GM18511 (cell line): ENCODE data around the gene PRR36.
"Not testable (repeated sequence)": the region's sequence is repeated elsewhere in the genome, so short reads cannot be mapped to it uniquely, and the experiment has no call there.

Source experiments
- ATAC-seq: cut with Tn5 transposase; IDR thresholded peaks from one replicate; pipeline ENCODE4 v1.9.1; 2021; ENCODE audit warnings: mild to moderate bottlenecking, moderate library complexity; ENCODE audit not compliant: unreplicated experiment

Gene PRR36

DNA sequence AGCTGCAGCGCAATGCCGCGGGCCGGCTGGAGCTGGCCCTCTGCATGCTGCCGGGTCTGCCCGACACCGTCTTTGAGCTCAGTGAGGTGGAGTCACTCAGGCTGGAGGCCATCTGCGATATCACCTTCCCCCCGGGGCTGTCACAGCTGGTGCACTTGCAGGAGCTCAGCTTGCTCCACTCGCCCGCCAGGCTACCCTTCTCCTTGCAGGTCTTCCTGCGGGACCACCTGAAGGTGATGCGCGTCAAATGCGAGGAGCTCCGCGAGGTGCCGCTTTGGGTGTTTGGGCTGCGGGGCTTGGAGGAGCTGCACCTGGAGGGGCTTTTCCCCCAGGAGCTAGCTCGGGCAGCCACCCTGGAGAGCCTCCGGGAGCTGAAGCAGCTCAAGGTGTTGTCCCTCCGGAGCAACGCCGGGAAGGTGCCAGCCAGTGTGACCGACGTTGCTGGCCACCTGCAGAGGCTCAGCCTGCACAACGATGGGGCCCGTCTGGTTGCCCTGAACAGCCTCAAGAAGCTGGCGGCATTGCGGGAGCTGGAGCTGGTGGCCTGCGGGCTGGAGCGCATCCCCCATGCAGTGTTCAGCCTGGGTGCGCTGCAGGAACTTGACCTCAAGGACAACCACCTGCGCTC is 25.7 kb upstream of the PRR36 start:
- no peak for ATAC-seq

DNA sequence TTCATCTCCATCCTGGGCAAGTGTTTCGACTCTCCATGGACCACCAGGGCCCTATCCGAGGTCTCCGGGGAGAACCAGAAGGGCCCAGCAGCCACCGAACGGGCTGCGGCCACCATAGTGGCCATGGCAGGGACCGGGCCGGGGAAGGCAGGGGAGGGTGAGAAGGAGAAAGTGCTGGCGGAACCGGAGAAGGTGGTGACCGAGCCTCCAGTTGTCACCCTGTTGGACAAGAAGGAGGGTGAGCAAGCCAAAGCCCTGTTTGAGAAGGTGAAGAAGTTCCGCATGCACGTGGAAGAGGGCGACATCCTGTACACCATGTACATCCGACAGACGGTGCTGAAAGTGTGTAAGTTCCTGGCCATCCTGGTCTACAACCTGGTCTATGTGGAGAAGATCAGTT is 24.8 kb upstream of the PRR36 start:
- no peak for ATAC-seq

DNA sequence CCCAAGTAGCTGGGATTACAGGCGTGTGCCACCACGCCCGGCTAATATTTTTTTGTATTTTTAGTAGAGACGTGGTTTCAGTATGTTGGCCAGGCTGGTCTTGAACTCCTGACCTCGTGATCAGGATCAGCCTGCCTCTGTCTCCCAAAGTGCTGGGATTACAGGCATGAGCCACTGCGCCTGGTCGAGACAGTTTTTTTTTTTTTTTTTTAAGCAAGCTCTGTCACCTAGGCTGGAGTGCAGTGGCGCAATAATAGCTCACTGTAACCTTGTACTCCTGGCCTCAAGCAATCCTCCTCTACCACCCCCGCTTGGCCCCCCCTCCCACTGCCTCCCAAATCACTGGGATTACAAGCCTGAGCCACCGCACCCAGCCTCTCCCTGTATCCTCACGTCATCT is 23.1 kb upstream of the PRR36 start:
- ATAC-seq = no peak

DNA sequence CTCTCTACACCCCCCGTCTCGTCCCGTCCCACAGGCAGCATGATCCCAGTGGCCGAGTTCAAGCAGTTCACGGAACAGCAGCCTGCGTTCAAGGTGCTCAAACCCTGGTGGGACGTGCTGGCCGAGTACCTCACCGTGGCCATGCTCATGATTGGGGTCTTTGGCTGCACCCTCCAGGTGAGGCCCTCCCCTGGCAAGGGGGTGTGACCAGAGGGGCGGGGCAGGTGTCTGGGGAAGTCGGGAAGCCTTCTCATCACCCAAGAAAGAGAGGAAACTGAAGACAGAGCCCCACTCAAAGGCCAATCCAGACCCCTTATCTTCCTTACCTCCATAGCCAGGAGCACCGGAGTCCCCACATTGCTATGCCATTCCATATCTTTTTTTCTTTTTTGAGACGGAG is 21.4 kb upstream of the PRR36 start:
- no peak for ATAC-seq

DNA sequence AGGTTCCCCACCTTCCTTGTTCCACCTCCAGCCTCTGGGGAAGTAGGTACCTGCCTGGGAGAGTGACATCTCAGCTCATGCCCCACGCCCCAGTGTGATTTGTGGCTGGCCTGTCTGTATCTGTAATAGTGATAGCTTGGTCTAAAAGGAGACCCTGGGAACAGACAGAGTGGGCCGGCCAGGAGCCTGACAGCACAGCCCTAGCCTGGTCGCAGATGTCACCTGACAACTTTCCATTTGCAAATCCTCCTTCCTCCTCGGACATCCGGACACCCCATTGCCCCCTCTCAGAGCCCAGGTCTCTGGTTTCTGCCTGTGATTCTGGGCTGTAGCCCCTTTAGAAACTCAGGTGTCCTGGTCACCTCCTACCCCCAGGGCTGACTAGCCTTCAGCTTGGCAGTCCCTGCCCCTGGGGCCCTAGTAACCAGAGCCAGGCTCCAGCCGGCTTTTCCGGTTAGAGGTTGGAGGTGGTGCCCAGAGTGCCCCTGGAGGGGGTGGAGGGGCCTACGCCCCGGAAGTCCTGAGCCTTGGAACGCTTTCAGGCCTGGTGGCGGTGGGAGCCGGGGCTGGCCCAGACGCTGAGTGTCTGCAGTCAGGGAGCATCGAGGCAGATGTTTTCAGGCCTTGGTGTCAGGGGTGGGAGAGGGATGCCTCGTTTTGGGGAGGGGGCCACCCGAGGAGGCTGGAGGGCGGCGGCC is 20.6 kb upstream of the PRR36 start:
- no peak for ATAC-seq

DNA sequence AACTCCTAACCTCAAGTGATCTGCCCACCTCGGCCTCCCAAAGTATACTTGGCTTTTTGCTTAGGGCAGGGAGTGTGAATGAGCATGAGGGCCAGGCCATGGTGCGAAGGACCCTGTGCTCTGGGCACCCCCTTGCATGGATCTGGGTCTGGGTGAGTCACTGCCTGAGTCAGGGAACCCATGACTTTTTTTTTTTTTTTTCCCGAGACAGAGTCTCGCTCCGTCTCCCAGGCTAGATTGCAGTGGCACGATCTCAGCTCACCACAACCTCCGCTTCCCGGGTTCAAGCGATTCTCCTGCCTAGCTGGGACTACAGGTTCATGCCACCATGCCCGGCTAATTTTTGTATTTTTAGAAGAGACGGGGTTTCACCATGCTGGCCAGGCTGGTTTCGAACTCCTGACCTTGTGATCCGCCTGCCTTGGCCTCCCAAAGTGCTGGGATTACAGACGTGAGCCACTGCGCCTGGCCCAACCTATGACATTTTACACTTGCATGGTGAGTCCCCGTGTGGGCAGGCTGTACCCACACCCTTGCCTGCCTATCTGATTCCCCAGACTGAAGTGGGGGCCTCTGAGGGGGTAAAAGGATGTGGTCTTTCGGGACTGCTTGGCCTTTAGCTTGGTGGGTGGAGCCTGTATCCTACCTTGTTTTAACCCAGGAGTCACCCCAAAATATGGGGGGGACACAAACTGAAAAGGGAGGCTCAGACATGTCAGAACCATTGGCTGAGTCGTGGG is 19.3 kb upstream of the PRR36 start:
- not testable (repeated sequence) for ATAC-seq

DNA sequence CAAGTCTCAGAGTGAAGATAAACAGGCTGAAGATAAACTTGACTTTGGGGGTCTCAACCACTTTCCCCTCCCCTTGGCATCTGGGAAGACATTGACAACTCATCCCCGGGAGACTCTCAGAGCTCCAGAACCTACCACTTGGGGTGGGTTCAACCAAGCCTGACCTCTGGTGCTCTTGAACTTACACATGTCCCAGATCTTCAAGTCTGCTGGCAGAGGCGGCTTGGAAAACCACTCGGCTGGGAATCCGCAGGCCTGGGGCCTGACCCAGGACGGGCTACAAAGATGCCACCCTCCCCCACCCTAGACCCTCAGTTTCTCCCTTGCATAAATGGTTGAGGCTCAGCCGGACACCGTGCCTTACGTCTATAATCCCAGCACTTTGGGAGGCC is 14.6 kb upstream of the PRR36 start:
- no peak for ATAC-seq

DNA sequence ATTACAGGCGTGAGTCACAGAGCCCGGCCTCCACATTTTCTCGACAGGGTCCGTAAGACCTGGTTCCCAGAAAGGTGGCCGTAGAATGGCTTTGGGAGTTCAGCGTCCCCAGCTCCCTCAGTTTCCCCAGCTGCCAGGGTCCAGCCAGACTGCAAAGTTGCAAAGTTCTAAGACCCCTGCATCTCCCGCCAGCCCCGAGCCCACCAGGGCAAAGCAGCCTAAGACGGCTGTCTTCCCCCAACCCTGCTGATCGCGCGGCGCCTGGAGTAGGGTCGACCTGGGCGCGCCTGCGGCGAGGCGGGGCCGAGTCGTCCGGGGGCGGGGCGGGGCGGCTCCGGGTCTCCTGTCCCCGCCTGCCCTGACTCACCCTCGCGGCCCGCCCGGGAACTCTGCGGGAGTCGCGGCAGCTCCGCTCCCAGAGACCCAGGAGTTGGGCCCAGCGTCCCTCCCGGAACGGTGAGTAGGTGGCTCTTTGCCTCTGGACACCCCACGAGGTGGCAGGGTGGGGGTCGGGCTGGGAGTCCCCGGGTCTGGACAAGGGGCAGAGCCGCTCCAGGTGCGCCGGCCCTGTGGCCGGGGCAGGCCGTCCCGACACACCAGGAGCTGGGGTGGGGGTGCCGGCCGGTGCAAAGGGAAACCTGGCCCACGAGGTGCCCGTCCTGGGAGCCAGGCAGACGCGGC is 14.1 kb upstream of the PRR36 start, which contains the start of gene LRRC8E:
Gene LRRC8E (plus strand): TSS at position 366 of the 681 bp plus-strand sequence. CDS start 7,094 bp downstream, outside the sequence.
- ATAC-seq = no peak

DNA sequence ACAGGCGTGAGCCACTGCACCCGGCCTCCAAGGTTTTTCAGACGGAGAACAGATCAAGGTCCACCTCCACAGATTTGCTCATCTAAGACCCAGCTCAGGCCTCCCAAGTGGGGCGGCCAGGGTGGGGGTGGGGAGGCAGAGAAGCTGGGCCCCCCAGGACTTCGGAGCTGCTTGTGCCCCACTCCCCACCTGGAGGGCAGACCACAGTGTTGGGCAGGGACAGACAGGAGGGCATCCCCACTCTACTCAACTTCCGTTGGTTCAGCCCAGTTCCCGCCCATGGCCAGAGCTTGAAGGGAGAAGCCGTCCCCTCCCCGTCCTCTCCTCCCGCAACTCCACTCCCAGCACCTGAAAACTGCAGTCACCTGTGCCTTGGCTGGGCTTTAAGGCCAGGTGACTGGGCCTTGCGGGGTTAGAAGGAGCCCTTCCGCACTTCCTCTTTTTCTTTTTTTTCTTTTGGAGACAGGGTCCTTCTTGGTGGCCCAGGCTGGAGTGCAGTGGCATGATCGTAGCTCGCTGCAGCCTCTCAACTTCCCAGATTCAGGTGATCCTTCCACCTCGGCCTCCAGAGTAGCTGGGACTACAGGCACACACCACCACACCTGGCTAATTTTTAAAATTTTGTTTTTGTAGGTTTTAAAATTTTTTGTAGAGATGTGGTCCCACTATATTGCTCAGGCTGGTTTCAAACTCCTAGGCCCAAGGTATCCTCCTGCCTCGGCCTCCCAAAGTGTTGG is 13.4 kb upstream of the PRR36 start:
- ATAC-seq = no peak

DNA sequence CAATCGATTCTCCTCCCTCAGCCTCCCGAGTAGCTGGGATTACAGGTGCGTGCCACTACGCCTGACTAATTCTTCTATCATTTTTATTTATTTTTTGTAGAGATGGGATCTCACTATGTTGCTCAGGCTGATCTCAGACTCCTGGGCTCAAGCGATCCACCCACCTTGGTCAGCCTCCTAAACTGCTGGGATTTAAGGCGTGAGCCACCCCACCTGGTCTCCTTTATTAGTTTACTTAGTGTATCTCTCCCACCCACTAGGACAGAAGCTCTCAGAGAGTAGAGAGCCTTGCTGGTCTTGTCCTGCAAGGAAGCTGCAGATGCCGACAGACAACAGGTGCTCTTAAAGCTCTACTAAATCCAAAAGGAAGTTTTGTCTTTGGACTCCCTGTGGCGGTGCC is 11.6 kb upstream of the PRR36 start:
- no peak for ATAC-seq

DNA sequence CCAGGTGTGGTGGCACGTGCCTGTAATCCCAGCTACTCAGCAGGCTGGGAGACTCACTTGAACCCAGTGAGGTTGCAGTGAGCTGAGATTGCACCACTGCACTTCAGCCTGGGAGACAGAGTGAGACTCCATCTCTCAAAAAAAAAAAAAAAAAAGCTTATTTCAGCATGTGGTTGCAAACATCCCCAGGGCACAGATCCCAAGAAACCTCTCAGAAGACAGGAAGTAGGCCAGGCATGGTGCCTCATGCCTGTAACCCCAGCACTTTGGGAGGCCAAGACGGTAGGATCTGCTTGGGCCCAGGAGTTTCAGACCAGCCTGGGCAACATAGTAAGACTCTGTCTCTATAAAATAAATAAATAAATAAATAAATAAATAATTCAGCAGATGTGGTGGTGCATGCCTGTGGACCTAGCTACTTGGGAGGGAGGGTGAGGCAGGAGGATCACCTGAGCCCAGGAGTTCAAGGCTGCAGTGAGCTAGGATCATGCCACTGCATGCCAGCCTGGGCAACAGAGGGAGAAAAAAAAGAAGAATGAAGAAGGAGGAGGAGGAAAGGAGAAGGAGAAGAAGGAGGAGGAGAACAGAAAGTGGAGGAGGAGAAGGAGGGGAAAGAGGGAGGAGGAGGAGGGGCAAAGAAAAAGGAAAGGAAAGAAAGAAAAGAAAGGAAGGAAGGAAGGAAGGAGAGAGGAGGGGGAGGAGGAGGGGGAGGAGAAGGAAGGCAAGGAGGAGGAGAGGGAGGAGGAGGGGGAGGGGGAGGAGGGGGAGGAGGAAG is 9.8 kb upstream of the PRR36 start:
- no peak for ATAC-seq

DNA sequence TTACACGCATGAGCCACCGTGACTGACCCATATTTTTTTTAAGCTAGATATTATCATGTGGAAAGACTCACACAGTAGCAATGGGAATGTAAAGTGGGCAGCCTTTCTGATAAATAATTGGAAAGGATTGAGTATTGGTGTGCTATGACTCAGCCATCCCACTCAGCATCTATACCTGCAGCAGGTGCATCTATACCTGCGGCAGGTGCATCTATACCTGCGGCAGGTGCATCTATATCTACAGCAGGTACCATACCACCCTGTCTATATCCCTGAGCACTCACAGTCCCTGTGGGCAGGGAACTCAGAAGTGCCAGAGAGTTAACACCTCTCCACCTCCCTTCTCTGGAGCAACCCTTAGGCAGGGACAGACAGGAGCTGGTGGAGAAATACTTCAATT is 8.9 kb upstream of the PRR36 start:
- no peak for ATAC-seq

DNA sequence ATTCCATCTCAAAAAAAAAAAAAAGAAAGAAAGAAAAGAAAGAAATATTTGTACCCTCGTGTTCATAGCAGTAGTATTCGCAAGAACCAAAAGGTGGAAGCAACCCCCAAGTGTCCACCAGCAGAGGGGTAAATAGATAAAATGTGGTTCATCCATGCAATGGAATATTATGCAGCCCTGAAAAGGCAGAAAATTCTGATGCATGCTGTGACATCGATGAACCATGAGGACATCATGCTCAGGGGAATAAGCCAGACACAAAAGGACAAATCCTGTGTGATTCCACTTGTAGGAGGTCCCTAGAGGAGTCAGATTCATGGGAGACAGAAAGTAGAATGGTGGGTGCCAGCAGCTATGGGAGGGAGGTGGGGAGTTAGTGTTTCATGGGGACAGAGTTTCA is 7.7 kb upstream of the PRR36 start:
- ATAC-seq = no peak

DNA sequence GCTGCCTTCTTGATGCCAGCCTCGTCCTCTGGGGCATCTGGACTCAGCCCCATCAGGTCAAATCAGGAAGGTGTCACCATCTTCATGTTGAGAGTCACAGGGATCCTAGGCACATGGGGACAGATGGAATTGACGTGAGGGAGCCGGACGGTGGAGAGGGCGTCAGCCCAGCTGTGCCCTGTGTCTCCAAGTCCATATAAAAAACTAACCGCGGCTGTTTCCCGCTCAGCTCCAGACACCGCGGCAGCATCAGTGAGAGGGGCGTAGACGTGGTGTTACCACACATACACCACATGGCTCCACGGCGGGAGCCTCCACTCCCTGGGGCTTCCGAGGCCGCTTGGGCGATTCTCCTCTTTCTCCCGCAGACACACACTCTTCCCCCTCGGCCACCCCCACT is 5.6 kb upstream of the PRR36 start:
- ATAC-seq = no peak

DNA sequence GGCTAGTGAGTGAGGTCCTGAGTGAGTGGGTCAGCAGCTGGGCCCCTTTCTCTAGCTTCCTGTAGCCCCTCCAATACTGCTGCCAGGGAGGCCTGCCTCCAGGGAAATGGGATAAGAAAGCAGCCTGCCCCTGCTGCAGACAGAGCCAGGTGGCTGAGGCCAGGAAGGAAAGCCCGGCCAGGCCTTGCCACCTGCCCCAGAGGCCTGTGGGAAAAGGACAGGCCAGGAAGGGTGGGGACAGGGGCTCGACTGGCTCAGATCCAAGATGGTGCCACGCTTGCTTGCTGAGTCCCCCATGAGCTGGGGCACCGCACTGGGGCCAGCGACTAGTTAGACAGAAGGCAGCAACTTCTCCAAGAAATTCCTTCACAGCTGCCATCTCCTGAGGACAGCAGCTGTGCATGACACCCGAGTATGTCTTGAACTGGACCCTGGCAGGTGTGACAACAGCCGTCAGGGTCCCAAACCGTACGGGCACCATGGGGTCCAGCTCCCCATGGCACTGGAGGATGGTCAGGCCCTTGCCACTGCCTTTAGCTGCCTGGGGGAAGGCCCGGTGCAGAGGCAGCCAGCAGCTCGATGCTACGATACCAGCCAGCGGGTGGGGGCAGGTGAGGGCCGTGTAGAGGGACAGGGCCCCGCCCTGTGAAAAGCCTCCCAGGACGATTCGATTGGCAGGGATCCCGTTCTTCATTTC is 5.1 kb upstream of the PRR36 start:
- ATAC-seq = no peak

DNA sequence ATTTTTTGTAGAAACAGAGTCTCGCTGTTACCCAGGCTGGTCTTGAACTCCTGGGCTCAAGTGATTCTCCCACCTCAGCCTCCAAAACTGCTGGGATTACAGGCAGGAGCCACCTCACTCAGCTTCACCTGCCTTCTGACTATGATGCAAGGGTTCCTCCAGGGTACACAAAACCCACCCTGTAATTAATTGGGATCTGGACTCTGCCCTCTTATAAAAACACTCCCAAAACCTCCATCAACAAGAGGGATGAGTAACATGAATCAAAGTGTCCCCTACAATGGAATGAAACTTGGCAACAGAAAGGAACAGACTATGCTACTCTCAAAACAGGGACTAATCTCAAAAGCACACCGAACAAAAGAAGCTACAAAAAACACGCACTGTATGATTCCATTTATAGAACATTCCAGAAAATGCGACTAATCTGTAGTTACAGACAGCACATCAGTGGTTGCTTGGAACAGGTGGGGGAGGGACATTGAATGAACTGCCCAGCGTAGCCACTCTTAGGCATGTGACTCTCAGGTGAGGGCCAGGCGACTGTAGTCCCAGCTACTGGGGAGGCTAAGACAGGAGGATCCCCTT is 3.2 kb upstream of the PRR36 start:
- no peak for ATAC-seq

DNA sequence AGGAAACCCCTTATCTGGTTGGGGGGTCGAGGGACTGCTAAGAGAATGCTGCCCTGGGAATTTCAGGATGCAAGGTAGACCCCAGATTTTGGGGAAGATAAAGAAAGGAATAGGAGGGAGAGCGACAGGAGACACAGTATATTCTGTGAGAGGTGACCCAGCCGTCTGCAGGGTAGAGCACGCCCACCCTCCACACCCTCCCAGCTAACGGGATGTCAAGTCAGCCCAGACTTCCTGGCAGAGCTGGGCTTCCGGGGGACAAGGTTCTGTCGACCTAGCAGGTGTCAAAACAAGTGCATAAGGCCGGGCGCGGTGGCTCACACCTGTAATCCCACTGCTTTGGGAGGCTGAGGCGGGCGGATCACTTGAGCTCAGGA is 695 bp upstream of the PRR36 start:
- no peak for ATAC-seq

DNA sequence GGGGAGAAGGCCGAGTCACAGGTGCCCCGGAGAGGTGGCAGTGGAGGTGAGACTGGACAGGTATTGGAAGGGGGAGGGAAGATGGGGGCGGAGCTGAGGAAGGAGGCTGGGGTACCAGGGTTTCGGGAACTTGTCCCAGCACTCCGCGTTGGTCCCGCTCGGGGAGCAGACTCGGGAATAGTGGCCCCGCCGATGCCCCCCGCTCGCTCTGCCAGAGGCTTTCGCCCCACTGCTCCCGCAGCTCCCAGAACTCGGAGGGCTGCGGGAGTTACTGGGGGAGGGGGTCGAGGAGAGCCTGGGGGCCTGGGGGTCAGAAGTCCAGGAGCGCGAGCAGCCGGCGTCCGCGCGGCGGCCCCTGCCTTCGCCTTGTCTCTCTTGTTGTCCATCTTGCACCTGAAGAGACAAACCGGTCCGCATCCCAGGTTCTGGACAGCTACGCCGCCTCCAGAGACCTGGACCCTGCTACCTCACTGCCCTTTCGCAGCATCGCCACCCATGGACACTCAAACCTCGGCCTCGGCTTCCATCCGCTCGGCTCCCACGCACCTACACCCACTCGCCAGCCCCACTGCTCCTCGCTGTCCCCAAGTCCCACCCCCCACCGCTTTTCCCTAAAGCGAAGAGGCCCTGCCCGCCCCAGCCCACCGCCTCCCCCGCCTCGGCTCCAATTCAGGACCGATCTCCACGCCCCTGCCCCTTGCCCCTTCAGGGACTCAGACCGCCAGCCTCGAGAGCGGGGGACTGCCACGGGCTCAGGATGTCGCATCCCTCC is 700 bp downstream of the PRR36 start:
- ATAC-seq = no peak
